HEK293T (cell line): ENCODE measurements around the gene TLE2.

Experiments used
- FOXK2 ChIP-seq: fragments of 450-650 bp; IDR thresholded peaks from 2 replicates; pipeline ENCODE4 v1.6.1; 2016; ENCODE audit warnings: mild to moderate bottlenecking
- FOXM1 ChIP-seq: fragments of 450-650 bp; IDR thresholded peaks from 2 replicates; pipeline ENCODE4 v1.6.1; 2017; ENCODE audit warnings: mild to moderate bottlenecking, borderline replicate concordance
- HDGF ChIP-seq: fragments of 450-650 bp; IDR thresholded peaks from 2 replicates; pipeline ENCODE4 v1.6.1; 2017; ENCODE audit warnings: antibody characterized with exemption, borderline replicate concordance
- SP1 ChIP-seq: fragments of 450-650 bp; IDR thresholded peaks from 2 replicates; pipeline ENCODE4 v1.6.1; 2017
- SUZ12 ChIP-seq: fragments of 450-650 bp; IDR thresholded peaks from 2 replicates; pipeline ENCODE4 v1.6.1; 2016; ENCODE audit warnings: mild to moderate bottlenecking
- TARDBP ChIP-seq: fragments of 450-650 bp; IDR thresholded peaks from 2 replicates; pipeline ENCODE4 v1.6.1; 2016

- TF ChIP-seq SP1: no peak
- no peak for TF ChIP-seq SUZ12
- TF ChIP-seq FOXK2: no peak
- TF ChIP-seq FOXM1: no peak
- no peak for TF ChIP-seq TARDBP
- no peak for TF ChIP-seq HDGF
These were observed 29.8 kb upstream of the TLE2 start for GRCh38 chr19:3058821-3059314.
